GM12801 (cell line): ENCODE measurements around the gene TTLL13.

Experiments used
- CTCF ChIP-seq: IDR thresholded peaks from one replicate; pipeline ENCODE4 v1.5.1; 2011; ENCODE audit warnings: control low read depth; ENCODE audit not compliant: insufficient read length; ENCODE audit errors: extremely low read depth

The TTLL13 gene

GRCh38 chr15:90249203-90249863 lies at the start of gene TTLL13:
TTLL13 (plus strand) TSS chr15:90249556; CDS start chr15:90250631, 1,075 bp downstream.
- TF ChIP-seq CTCF = no peak

- no peak for TF ChIP-seq CTCF
These were observed 48.7 kb upstream of the TTLL13 start for GRCh38 chr15:90200534-90201129.

- no peak for TF ChIP-seq CTCF
These were observed 48.0 kb upstream of the TTLL13 start, which contains the start of gene SEMA4B for GRCh38 chr15:90201130-90201943. SEMA4B (plus strand) TSS chr15:90201330; CDS start chr15:90201579, 249 bp downstream.

- TF ChIP-seq CTCF = no peak
These were observed 47.4 kb upstream of the TTLL13 start for GRCh38 chr15:90201944-90202375.

GRCh38 chr15:90202929-90203328 lies 46.4 kb upstream of the TTLL13 start:
- no peak for TF ChIP-seq CTCF

GRCh38 chr15:90203473-90203872 lies 45.9 kb upstream of the TTLL13 start:
- no peak for TF ChIP-seq CTCF

GRCh38 chr15:90203922-90204321 lies 45.4 kb upstream of the TTLL13 start:
- TF ChIP-seq CTCF = no peak
